Frontal cortex (tissue), 1 donor: ENCODE measurements around the gene C1QTNF12. TPM values are rescaled to one million over a fixed set of nuclear protein-coding genes. Genes with fewer than 3 reads are reported as not detected.

Experiments used
- small RNA-seq: library from RNA; depleted of rRNA; stranded (forward); fragments of <200 nt; gene quantifications from one replicate; pipeline ENCODE3, GENCODE V24; 2014
- total RNA-seq: library from RNA; depleted of rRNA; stranded (reverse); fragments of >200 nt; gene quantifications from one replicate; pipeline ENCODE4 v1.2.3, GENCODE V29; 2014

Gene C1QTNF12
- total RNA-seq, 1 donor from 2014 or later, result not detected

Small RNA genes lying within 50 kb of the gene (small RNA-seq; reads per million reads assigned to genes)
- gene MIR6726, result not detected

Other genes with a start within 250 kb of the C1QTNF12 start
- 20.0 TPM for gene HES4, start 246.6 kb downstream of the C1QTNF12 start, total RNA-seq
- gene ISG15, start 233.2 kb downstream of the C1QTNF12 start, total RNA-seq, result 11.0 TPM
- gene AGRN, start 226.6 kb downstream of the C1QTNF12 start, total RNA-seq, result 51.8 TPM
- gene RNF223, start 172.4 kb downstream of the C1QTNF12 start, total RNA-seq, result not detected
- 6.1 TPM for gene C1orf159, start 130.6 kb downstream of the C1QTNF12 start, total RNA-seq
- gene TTLL10, start 72.8 kb downstream of the C1QTNF12 start, total RNA-seq, result not detected
- gene TNFRSF18, start 40.1 kb downstream of the C1QTNF12 start, total RNA-seq, result not detected
- gene TNFRSF4, start 32.6 kb downstream of the C1QTNF12 start, total RNA-seq, result not detected
- 22.8 TPM for gene SDF4, start 14.7 kb downstream of the C1QTNF12 start, total RNA-seq
- gene B3GALT6, start 14.5 kb downstream of the C1QTNF12 start, total RNA-seq, result 24.1 TPM
- gene UBE2J2, start 27.1 kb upstream of the C1QTNF12 start, total RNA-seq, result 37.9 TPM
- gene SCNN1D, start 33.7 kb upstream of the C1QTNF12 start, total RNA-seq, result 1.2 TPM
- gene ACAP3, start 61.2 kb upstream of the C1QTNF12 start, total RNA-seq, result 63.2 TPM
- 6.5 TPM for gene PUSL1, start 61.9 kb upstream of the C1QTNF12 start, total RNA-seq
- 28.9 TPM for gene INTS11, start 77.9 kb upstream of the C1QTNF12 start, total RNA-seq
- 14.3 TPM for gene CPTP, start 78.1 kb upstream of the C1QTNF12 start, total RNA-seq
- gene TAS1R3, start 84.6 kb upstream of the C1QTNF12 start, total RNA-seq, result 0.41 TPM
- 65.2 TPM for gene DVL1, start 102.7 kb upstream of the C1QTNF12 start, total RNA-seq
- gene MXRA8, start 111.8 kb upstream of the C1QTNF12 start, total RNA-seq, result 10.2 TPM
- gene AURKAIP1, start 128.5 kb upstream of the C1QTNF12 start, total RNA-seq, result 31.0 TPM
- 84.0 TPM for gene CCNL2, start 152.6 kb upstream of the C1QTNF12 start, total RNA-seq
- gene MRPL20, start 160.6 kb upstream of the C1QTNF12 start, total RNA-seq, result 54.6 TPM
- 1.2 TPM for gene ANKRD65, start 174.6 kb upstream of the C1QTNF12 start, total RNA-seq
- gene VWA1, start 189.0 kb upstream of the C1QTNF12 start, total RNA-seq, result 2.9 TPM
- not detected for gene ATAD3C, start 203.0 kb upstream of the C1QTNF12 start, total RNA-seq
- 10.6 TPM for gene ATAD3B, start 225.0 kb upstream of the C1QTNF12 start, total RNA-seq